Fibroblast of lung (primary cell): ENCODE measurements around the gene COL18A1.

Source experiments
- EZH2 ChIP-seq: IDR thresholded peaks from 2 replicates; pipeline ENCODE4 v1.5.1; 2012; ENCODE audit warnings: low read length, control low read depth, mild to moderate bottlenecking; ENCODE audit errors: missing control alignments
- TF ChIP-seq, protein P1 (sequence below), 2 donors: IDR thresholded peaks in 1 of 2; conservative IDR thresholded peaks in 1 of 2; 1 replicate in 1 of 2; 2 replicates in 1 of 2; pipeline ENCODE4 v1.5.1; 2011 to 2012; ENCODE audit warnings: low read length in 2 of 2, control low read depth in 1 of 2, inconsistent platforms in 1 of 2, low read depth in 1 of 2, mild to moderate bottlenecking in 1 of 2

DNA sequence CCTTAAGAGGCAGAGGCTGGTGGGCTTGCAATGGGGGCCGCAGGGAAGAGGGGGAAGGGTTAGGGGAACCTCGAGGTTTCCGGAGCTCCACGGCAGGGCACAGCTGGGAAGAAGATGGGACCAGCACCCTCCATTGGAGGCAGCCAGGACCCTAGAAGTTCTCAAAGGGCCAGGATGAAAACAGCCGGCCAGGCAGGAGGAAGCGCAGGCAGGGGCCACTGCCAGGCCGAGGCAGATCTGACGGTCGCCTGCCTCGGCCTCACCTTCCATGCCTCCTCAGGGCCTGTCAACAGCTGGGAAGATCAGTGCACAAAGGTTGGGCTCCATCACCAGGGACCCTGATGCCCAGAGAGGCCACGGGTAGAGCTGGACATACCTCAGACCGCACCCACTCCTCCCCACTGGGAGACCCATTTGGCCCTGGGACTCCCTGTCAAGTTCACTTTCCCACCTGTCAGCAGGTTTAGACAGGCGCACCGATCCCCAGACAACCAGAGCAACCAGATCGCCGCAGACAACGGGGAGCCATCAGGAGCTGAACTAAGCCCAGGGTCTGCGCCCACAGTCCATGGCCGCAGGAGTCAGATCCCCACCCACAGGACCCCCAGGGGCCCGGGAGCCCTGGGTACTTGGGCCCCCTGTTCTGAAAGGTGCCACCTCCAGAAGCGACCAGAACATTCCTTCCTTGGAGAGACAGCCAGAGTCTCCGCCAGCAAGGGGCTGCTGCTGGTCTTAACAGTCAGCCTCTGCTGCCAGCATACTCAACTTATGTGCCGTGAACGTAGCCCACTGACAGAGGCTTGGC lies 135.0 kb downstream of the COL18A1 start:
- TF ChIP-seq, protein P1, sequence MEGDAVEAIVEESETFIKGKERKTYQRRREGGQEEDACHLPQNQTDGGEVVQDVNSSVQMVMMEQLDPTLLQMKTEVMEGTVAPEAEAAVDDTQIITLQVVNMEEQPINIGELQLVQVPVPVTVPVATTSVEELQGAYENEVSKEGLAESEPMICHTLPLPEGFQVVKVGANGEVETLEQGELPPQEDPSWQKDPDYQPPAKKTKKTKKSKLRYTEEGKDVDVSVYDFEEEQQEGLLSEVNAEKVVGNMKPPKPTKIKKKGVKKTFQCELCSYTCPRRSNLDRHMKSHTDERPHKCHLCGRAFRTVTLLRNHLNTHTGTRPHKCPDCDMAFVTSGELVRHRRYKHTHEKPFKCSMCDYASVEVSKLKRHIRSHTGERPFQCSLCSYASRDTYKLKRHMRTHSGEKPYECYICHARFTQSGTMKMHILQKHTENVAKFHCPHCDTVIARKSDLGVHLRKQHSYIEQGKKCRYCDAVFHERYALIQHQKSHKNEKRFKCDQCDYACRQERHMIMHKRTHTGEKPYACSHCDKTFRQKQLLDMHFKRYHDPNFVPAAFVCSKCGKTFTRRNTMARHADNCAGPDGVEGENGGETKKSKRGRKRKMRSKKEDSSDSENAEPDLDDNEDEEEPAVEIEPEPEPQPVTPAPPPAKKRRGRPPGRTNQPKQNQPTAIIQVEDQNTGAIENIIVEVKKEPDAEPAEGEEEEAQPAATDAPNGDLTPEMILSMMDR (conservative IDR thresholded peaks at IDR 0.05 in 1 of 2, IDR thresholded peaks at IDR 0.05 in 1 of 2; ENCODE audit: low read depth in 1 of 2, low read length in 2 of 2): no peak
- no peak for TF ChIP-seq EZH2
